ENCODE data around the gene LRAT. TPM values are rescaled to one million over a fixed set of nuclear protein-coding genes. Genes with fewer than 3 reads are reported as not detected.

Gene LRAT
- polyA plus RNA-seq, 1 donor from 2014 or later, result 0.19 TPM

- TF ChIP-seq POLR2AphosphoS5 (IDR thresholded peaks at IDR 0.05) (no peak), SMC3 (conservative IDR thresholded peaks at IDR 0.05; ENCODE audit: poor library complexity) (no peak), EZH2 (IDR thresholded peaks at IDR 0.05; ENCODE audit: borderline replicate concordance, insufficient read depth, low read length, poor library complexity, severe bottlenecking) (no peak), RAD21 (conservative IDR thresholded peaks at IDR 0.05) (no peak), TAF1 (IDR thresholded peaks at IDR 0.05; ENCODE audit: low read depth) (no peak), EP300 (conservative IDR thresholded peaks at IDR 0.05; ENCODE audit: poor library complexity, severe bottlenecking) (no peak), MXI1 (conservative IDR thresholded peaks at IDR 0.05; ENCODE audit: poor library complexity, severe bottlenecking) (no peak)
- TF ChIP-seq, protein P1, sequence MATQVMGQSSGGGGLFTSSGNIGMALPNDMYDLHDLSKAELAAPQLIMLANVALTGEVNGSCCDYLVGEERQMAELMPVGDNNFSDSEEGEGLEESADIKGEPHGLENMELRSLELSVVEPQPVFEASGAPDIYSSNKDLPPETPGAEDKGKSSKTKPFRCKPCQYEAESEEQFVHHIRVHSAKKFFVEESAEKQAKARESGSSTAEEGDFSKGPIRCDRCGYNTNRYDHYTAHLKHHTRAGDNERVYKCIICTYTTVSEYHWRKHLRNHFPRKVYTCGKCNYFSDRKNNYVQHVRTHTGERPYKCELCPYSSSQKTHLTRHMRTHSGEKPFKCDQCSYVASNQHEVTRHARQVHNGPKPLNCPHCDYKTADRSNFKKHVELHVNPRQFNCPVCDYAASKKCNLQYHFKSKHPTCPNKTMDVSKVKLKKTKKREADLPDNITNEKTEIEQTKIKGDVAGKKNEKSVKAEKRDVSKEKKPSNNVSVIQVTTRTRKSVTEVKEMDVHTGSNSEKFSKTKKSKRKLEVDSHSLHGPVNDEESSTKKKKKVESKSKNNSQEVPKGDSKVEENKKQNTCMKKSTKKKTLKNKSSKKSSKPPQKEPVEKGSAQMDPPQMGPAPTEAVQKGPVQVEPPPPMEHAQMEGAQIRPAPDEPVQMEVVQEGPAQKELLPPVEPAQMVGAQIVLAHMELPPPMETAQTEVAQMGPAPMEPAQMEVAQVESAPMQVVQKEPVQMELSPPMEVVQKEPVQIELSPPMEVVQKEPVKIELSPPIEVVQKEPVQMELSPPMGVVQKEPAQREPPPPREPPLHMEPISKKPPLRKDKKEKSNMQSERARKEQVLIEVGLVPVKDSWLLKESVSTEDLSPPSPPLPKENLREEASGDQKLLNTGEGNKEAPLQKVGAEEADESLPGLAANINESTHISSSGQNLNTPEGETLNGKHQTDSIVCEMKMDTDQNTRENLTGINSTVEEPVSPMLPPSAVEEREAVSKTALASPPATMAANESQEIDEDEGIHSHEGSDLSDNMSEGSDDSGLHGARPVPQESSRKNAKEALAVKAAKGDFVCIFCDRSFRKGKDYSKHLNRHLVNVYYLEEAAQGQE (IDR thresholded peaks at IDR 0.05; ENCODE audit: borderline replicate concordance), result no peak
- TF ChIP-seq, protein P2, sequence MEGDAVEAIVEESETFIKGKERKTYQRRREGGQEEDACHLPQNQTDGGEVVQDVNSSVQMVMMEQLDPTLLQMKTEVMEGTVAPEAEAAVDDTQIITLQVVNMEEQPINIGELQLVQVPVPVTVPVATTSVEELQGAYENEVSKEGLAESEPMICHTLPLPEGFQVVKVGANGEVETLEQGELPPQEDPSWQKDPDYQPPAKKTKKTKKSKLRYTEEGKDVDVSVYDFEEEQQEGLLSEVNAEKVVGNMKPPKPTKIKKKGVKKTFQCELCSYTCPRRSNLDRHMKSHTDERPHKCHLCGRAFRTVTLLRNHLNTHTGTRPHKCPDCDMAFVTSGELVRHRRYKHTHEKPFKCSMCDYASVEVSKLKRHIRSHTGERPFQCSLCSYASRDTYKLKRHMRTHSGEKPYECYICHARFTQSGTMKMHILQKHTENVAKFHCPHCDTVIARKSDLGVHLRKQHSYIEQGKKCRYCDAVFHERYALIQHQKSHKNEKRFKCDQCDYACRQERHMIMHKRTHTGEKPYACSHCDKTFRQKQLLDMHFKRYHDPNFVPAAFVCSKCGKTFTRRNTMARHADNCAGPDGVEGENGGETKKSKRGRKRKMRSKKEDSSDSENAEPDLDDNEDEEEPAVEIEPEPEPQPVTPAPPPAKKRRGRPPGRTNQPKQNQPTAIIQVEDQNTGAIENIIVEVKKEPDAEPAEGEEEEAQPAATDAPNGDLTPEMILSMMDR (IDR thresholded peaks at IDR 0.05; ENCODE audit: poor library complexity, severe bottlenecking), result no peak
- Histone ChIP-seq H3K27ac (ENCODE audit: low read length) (no peak overlapping the region), H3F3A (ENCODE audit: insufficient read depth, low read length, poor library complexity, severe bottlenecking) (no peaks in the 10 kb centered on the region), H3K9me2 (ENCODE audit: insufficient read depth, low read length) (no peaks in the 10 kb centered on the region), H3K79me2 (replicated peaks; ENCODE audit: insufficient read depth, low read length) (no peaks in the 10 kb centered on the region), H3K27me3 (ENCODE audit: insufficient read depth, low read depth, low read length) (no peaks in the 10 kb centered on the region), H3K36me3 (ENCODE audit: insufficient read depth, low read length) (no peaks in the 10 kb centered on the region), H3K9me3 (ENCODE audit: low read length) (no peaks in the 10 kb centered on the region), H2AFZ (ENCODE audit: low read depth, low read length) (no peak overlapping the region), H4K20me1 (ENCODE audit: insufficient read depth) (no peaks in the 10 kb centered on the region), H3K9ac (ENCODE audit: low read length) (no peak overlapping the region), H3K4me2 (ENCODE audit: low read length) (no peak overlapping the region), H3K4me3 (ENCODE audit: low read length) (no peak overlapping the region)
Measured at GRCh38 chr4:154719087-154719486, 24.7 kb upstream of the LRAT start.

DNA sequence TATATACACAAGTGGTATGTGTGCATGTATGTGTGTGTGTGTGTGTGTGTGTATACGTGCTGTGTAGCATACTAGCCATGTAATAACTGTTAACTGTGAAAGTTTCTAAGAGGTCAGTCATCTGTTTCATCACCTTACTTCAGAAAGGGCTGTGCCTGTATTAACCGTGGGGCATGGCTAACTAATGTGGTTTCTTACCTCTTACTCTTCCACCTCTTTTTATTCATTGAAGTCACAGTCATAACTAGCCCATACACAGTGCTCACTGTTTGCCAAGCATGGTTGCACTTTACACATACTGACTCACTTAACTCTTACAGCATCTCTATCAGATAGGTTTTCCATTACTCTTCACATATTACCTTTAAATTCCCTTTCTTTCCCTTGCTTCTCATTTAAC, 23.7 kb upstream of the LRAT start:
- Histone ChIP-seq H3K9me2 (ENCODE audit: insufficient read depth, low read length) (no peaks in the 10 kb centered on the region), H3K9me3 (ENCODE audit: low read length) (no peaks in the 10 kb centered on the region), H3K27ac (ENCODE audit: low read length) (no peak overlapping the region), H3K9ac (ENCODE audit: low read length) (no peak overlapping the region), H3K79me2 (replicated peaks; ENCODE audit: insufficient read depth, low read length) (no peaks in the 10 kb centered on the region), H2AFZ (ENCODE audit: low read depth, low read length) (no peak overlapping the region), H3K4me2 (ENCODE audit: low read length) (no peak overlapping the region), H4K20me1 (ENCODE audit: insufficient read depth) (no peaks in the 10 kb centered on the region), H3F3A (ENCODE audit: insufficient read depth, low read length, poor library complexity, severe bottlenecking) (no peaks in the 10 kb centered on the region), H3K27me3 (ENCODE audit: insufficient read depth, low read depth, low read length) (no peaks in the 10 kb centered on the region), H3K4me3 (ENCODE audit: low read length) (no peak overlapping the region), H3K36me3 (ENCODE audit: insufficient read depth, low read length) (no peaks in the 10 kb centered on the region)
- TF ChIP-seq, protein P1 (IDR thresholded peaks at IDR 0.05; ENCODE audit: borderline replicate concordance), result no peak
- no peak for TF ChIP-seq EZH2 (IDR thresholded peaks at IDR 0.05; ENCODE audit: borderline replicate concordance, insufficient read depth, low read length, poor library complexity, severe bottlenecking)
- TF ChIP-seq MXI1 (conservative IDR thresholded peaks at IDR 0.05; ENCODE audit: poor library complexity, severe bottlenecking), result no peak

Data from neural cell (in vitro differentiated cells).